HG03097 (cell line): ENCODE results near the gene PCBD1.

Experiments used
- ATAC-seq: cut with Tn5 transposase; IDR thresholded peaks from one replicate; pipeline ENCODE4 v1.9.1; 2021; ENCODE audit not compliant: unreplicated experiment, low FRiP score

Gene PCBD1

DNA sequence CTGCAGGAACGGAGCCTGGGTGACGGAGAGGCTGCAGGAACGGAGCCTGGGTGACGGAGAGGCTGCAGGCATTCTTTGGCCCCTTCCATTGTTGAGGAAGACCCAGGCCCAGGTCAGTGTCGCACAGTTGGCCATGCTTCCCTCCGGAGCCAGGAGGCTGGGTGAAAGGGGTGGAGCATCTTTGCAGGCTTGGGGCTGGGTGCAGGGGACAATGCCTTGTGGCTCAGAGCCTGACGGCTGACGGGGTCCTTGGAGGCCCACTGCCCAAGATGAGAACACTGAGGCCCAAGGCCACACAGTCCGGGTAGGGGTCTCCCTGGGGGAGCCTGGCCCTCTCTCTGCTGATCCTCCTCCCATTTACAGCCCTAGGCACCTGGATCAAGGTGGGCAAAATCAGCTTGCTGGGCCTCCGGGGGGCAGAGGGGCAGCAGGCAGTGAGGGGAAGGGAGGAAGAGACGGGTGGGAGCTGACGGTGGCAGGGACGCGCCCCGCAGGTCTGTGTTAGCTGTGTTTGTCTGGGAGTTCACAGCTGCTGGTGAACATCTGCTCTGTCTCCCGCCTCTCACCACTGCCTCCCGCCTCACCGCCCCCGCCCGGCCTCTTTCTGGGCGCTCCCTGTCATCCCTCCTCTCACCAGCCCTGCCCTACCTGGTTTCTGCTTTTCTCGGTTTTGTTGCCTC, 30.6 kb upstream of the PCBD1 start:
- ATAC-seq = no peak

DNA sequence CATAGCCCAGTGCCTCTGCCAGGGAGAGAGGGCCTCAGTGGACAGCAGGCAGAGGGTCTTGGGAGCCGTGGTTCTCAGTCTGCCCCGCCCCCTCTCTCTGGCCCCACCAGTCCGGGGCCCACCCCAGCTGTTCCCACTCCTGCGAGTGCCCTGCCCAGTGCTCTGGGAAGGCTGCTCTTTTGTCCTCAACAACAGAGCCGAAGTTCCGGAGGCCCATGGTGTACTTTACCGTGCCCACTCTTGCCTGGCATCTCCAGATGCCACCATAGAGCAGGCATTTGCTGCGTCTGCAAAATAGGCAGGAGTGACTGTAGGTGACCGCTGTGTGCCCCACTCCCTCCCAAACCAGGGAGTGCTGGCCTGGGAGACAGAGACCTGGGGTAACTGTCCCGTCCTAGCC, 29.3 kb upstream of the PCBD1 start:
- ATAC-seq = no peak

DNA sequence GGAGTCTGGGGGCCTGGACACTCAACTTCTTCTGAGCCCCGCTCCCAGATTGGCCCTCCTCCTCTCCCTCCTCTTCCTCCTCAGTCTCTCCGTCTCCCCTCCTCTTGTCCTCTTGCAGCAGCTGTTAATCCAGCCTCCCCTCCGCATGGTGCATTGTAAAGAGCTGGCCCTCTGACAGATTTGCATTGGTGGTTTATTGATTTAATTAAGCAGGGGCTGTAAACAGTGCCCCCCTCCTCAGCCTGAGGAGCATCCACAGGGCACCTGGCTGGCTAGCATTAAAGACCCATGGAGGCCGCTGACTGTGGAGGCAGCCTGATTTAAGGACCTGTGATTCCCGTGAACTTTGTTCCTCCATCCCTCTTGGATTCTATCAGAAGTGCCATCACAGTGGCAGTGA, 28.9 kb upstream of the PCBD1 start:
- no peak for ATAC-seq

DNA sequence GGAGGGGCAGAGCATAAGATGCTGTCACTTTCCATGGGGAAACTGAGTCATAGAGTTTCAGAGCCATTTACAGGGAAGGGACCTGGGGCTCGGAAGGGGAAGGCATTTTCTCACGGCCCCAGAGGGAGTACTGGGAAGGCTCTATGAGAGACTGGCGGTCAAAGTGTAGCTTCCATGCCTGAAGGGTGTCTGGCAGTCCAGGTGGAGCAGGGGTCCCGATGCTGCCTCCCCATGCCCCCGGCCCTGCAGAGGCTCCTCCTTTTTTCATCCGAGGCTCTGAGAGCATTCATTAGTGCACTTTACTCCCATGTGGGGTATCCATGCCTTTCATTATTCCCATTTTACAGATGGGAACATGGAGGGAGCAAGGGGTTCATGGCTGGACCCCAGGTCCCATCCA, 27.9 kb upstream of the PCBD1 start:
- ATAC-seq = no peak

DNA sequence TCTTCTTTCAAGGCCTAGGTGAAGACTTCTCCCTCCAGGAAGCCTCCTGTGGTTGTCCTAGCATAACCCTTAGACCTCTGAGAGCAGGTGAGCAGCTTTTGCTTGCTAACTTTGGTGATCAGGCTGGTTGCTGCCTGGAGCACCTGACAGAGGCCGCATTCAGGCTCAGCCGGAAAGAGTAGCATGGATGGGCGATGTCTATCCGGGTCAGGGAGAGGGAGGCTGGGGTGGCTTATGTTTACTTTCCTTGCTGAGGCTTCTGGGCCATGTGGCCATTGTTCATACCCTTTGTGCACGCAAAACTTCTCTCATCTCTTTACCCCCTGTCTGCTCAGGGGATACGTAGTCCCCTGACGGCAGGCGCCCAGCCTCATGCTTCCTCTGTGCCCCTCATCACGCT, 27.4 kb upstream of the PCBD1 start:
- no peak for ATAC-seq

DNA sequence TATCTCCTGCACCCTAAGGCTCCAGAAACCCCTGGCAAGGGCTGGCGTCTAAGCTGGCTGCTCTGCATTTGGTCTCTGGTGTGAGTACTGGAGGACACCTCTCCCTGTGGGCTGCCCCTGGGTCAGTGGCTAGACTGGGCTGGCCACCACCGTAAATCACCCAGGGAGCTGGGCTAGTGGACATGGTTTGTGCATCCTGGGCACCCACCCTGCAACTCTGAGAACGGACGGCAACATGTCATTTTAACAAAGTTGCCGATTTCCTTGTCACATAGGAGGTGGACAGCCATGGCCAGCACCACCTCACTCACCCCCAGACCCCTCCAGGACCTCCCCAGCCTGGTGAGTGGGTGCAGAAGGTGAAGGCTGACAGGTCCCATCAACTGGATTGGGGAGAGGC, 26.8 kb upstream of the PCBD1 start:
- ATAC-seq = no peak

DNA sequence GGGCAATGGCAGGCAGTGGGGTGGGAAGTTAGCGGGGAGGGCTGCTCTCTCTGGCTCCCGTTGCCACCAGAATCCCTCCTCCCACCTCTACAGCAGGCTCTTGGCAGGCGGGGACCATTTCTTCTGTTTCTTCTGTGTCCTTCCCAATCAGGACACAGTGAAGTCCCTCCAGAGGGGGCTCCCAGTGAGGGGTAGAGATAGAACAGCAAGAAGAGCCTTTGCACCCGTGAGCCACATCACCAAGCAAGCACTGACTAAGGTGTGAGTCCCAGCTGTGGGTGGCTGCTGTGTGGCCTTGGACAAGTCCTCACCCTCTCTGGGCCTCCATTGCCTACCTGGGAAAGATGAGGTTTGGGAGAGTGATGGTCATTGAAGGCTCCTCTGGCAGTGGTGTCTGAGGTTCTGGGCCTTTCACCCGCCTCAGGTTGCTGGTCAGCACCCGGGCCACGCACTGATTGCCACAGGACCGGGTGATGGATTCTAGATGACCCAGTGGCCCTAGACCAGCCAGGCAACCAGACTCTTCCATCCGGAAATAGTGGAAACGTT, 26.0 kb upstream of the PCBD1 start:
- ATAC-seq = no peak

DNA sequence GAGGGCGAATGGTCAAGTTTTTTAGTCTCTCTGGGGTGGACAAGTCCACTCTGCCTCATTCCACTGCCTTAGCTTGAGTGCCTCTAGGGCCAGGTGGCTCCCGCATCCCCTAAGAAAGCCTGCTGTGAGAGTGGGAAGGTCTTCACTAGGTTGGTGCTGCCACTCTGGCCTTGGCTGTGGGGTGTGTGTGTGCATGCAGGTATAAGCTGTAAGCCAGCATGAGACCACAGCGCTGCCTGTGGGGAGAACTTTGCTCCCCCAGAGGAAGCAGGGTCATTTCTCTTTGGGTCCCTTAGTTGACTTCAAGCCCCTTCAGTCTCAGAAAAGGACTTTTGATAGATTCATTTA, 25.5 kb upstream of the PCBD1 start:
- ATAC-seq = no peak

DNA sequence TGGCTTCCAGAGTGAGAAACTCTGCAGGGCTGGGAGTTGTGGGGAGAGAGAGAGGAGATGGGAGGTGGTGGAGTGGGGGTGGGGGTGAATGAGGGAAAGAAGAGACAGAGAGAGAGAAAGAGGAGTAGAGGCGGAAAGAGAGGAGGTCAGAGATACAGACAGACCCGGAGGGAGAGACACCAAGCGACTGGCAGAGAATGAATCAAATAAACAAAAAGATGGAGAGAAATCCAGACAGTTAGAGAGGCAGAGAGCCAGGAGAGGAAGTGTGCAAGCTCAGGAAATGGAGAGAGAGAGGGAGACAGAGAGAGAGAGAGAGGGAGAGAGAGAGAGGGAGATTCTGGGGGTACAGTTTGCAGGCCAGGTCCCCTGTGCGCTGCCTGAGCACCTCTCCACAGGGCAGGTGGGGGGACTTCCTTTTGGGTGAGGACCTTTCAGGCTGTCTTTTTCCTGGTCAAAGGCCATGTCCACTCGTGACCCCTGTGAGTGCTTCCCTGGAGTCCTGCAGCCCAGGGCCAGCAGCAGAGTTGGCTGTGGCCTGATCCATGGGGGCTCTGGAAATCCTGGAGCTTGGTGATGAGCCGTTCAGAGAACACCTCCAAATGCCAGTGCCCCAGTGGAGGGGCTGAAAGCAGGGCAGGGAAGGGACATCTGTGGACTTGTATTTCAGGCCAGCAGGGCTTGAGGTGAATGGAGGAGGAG, 25.0 kb upstream of the PCBD1 start:
- ATAC-seq = no peak

DNA sequence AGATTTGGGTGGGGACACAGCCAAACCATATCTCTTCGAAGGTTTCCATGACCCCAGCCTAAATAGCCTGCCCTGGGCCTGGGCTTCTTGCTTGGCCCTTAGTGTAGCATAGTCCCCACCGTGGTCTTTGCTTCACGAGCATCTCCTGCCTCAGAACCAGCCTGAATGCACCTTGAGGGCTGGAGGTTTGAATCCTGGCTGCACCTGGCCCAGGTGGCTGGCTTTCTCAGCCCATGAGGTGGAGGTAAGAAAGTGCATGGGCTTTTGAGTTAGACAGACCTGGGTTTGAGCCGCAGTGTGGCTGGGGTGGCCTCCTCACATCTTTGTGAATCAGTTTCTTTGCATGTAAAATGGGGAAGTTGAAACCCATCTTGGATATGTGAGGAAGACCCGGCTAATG, 24.2 kb upstream of the PCBD1 start:
- no peak for ATAC-seq

DNA sequence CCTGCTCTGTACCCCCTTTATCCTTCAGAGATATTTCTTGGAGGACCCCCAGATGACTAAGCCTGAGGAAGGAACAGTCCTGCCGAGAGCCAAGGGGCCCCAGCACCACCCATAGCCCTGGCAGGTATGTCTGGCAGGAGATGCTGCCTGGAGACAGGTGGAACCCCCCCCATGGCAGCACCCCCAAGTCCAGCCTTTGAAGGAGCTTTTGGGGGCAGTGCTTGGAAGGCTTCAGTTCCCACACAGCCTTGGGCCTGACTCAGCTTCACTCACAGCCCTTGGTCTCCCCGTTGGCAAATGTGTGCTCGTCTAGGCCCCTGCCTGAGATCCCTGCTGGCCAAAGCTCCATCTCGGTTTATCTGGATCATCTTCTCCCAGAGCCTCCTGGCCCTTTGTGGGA, 23.0 kb upstream of the PCBD1 start:
- ATAC-seq = no peak

DNA sequence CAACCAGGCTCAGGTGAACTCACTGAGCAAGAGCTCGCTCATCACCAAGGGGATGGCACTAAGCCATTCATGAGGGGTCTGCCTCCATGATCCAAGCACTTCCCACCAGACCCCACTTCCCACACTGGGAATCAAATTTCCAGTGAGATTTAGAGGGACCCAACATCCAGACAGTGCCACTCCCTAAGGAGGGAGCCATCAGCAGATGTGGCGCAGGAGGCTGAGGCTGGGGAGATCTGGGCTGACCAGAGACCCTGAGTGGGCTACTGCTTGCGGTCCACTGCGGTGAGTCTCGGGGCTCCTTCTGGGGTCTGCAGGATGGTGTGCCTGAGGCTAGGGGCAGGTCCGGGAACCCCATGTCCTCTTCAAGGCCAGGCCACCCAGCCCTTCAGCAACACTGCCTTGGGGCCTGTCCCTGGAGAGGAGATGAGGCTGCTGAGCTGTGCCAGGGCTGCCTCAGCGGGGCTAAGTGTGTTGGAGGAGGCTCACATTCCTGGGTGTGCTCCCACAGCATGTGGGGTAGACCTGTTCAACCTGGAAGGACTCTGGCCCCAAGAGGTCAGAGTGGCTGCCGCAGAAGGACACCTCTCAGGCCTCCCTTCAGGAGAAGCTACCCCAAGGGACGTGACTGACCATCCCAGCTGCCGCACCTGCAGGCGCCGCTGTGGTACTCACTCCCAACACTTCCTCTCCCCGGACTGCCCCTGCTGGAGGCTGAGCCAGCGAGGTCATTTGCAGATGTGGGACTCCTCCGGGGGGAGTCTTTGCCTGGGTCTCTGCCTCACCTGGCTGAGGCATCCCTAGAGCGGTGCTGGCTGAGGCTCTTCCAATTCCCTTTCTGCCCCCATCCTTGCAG, 22.3 kb upstream of the PCBD1 start:
- no peak for ATAC-seq

DNA sequence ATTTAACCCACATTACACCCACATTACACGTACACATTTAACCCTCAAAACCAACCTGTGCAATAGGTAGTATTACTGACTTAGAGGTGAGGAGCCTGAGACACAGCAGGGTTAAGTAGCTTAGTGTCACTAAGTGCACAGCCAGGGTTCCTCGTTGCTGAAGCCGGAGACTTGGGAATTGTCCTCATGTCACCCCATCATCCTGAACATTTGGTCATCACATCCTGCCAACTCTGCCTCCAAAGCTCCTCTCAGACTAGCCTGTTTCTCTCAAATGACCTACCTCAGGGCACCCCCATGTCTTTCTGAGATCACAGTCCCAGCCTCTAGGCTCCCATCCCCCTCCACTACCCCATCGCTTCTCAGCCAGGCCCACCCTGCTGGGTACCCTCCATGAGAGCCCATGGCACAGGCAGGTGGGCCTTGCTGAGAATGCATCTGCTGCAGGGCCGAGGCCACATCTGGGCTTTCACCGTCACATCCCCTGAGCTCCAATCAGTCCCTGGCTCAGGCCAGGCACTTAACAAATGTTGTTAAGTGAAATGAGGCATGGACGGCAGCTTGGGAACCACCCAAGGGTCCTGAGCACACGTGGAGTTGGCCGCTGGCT, 21.1 kb upstream of the PCBD1 start:
- no peak for ATAC-seq

DNA sequence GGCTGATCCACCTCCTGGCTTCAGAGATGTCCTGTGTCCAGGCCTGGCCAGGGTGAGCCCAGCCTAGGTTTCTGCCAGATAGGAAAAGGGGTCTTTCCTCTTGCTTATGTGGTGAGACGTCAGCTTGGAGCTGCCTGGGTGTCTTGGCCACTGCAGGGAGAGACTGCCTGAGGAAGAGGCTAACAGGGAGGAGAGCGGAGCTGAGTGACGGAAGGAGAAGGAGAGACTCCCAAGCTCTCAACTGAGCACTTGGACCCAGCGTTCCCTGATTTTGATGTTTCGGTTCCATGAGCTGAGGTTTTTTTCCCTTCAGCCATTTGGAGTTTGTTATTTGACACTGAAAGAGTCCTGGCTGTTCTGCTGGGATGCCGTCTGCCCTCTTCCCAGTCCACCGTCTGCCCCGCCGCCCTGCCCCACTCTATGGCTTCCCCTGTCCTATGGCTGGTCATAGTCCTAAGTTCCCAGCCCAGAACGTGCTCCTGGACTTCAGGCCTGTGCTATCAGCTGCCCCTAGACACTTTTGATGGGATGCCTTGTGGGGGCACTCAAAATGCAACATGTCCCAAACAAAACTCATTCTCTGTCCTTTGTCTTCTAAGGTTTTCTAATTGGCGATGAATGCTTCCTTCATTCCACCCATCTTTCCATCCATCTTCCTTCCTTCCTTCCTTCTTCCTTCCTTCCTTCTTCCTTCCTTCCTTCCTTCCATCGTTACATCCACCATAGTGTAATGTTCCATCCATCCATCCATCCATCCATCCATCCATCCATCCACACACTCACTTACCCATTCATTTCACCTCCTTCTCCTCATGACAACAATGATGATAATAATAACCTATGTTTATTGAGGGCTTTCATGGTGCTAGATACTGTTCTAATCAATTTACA, 20.3 kb upstream of the PCBD1 start:
- no peak for ATAC-seq

DNA sequence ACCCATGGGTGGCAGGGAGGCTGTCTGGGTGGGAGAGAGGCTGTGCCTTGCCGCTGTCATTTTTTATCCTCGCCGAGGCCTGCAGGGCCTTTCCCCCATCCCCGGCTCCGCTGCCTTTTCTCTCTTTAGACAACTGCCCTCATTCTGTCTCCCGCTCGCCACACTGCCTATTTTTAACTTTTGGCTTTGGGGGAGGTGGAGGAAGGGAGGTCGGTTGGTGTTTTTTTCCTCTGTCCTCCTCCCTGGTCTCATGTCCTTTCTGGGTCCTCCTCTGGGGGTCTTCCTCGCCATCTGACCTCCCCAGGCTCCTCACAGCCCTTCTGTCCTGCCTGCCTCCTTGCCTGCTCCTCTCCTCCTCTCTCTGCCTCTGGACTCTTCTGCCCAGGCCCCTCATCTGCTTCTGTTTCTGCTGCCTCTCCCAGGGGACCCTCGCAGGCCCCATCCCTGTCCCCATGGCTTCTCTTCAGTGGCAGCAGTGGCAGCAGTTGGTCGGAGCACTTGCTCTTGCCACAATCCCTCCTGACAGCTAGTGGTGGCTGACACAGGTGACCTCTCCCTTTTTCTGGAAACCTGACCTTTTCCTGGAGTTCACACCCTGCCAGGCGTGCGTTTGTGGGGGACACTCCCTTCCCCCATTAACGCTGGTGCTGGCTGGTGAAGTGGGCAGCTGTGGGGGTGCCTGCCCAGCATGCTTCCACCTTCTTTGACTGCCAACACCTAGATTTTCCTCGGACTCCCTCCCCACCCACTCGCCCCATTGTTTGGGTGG, 19.5 kb upstream of the PCBD1 start:
- no peak for ATAC-seq

DNA sequence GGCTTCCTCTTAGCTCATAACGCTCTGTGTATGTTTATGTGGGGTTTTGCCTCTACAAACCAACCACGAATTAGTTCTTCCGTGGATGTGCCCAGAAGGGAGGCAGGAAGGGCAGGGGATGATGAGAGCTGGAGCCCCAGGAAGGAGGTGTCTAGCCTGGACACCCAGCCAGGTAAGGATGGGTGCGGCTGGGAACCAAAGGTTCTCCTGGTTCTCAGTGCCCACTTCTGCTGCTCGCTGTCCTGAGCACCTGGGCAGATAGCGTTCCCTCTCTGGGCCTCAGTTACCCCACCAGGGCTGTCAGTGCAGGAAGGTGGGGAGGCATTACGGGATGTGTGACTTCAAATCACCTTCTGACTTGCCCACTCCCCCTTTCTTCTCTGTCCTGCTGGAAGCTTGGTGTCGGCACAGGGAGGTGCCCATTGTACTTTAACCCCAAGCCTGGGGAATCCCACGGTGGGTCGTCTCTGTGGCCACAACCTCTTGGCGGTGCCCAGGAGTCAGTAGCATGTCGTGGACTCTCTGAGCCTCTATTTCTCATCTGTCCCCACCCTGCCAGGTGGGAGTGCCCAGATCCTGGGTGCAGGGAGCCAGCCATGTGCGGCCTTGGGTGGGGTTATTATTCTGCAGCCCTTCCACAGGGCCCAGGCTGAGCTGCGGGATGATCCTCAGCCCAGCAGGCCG, 18.7 kb upstream of the PCBD1 start:
- no peak for ATAC-seq

DNA sequence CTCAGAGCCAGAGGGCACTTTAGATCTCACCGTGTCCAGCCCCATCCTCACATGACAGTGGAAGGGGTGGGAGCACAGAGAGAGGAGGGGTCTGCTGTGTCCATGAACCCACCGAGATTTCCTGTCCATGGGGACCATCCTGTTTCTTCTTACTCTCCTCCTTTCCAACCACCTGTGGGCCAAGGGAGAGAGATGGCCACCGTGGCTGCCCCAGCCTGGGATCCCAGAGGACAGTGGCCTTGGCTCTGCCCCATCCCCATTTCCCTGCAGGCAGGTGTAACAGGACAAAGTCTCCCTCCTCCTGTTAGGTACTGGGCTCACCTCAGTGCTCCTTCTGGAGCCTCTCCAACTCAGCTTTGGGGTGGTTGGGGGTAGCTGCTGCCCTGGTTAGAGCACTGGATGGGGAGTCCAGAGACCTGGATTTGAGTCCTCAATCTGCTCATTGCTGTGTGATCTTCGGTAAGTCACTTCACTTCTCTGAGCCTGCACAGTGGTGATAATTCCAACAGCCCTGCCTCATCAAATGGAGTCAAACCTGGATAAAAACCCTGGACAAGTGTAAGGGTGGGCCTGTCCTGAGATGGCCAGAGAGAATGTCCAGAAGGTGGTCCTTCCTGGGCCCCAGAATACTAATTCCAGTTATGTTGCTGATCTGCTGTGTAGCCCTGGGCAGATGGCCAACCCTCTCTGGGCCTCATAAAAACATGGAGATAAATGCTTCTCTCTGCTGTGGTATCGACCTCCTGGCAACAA, 17.8 kb upstream of the PCBD1 start:
- ATAC-seq = no peak
